Anterior cingulate cortex (tissue), 58 donors: ENCODE results near the gene FMN1.

ENCODE experiments used
- DNase-seq, 58 donors: peaks; one replicate each; lab custom pipeline; 2025; lab: John Stamatoyannopoulos, UW

FMN1 gene

DNA sequence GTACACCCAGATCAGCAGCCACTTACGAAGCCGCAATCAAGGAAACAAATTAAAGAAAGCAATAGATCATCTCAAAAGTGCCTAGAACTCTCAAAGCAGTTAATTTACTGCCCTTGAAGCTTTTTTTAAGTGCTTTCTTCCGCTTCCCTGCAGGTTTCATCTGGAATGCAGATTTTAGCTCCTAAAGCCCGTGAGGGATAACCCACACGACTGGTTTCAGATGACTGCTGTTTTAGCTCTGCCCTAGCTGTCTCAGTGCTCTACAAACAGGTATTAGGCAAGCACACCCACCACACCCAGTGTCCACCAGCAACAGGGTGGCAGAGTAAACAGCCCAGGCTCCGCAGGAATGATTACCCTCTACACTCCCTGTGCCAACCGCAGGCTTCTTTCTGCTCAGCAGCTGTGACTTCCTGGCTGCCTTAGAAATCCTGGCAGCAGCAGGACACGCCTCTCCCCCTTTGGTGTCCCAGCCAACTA is 126.0 kb downstream of the FMN1 start:
- no peak for DNase-seq

DNA sequence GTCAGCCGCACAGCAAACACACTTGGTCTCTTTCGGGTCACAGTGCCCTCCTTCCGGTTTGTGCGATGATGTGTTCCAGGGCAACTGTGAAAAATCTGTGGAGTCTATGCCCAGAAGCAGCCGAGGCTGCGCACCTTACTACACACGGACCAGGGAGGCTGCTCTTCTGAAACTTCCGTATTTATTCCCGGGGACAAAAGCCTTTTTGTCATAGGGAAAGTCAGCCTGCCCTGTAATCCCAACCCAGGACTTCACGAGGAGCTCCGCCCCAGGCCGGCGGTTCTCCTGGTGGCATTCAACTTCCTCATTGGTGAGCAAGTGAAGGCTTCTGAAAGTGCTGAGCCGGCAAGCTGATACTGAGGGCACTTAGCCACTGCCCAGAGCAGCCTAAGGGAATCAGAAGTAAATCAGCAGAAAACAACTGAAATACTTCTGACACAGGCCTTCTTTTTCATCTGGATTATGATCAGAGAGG is 126.5 kb downstream of the FMN1 start:
- peak in 29 of 58 donors; percentile 1 to 58 (median 21) for DNase-seq

GRCh38 chr15:33067456-33067855 is 127.1 kb downstream of the FMN1 start:
- no peak for DNase-seq

DNA sequence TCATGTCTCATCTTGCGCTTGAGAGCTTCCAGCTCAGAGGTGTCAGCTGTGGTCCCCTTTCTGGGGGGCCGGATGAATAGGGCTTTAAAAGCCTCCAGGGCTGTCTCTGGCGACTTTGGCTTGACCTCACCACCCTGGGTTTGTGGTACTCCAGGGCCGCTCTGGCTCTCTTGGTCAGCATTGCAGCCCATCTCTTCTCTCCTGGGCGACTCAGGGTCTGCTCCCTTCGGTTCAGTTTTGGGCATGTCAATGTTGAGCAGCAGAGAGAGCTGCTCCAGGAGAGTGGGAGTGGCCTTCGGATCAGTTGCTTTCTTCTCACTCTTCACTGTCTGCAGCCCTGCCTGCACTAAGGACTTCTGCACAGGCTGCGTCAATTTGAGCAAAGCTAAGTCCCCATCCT is 127.9 kb downstream of the FMN1 start:
- DNase-seq, result no peak

GRCh38 chr15:33064878-33065277 is 129.6 kb downstream of the FMN1 start:
- no peak for DNase-seq

DNA sequence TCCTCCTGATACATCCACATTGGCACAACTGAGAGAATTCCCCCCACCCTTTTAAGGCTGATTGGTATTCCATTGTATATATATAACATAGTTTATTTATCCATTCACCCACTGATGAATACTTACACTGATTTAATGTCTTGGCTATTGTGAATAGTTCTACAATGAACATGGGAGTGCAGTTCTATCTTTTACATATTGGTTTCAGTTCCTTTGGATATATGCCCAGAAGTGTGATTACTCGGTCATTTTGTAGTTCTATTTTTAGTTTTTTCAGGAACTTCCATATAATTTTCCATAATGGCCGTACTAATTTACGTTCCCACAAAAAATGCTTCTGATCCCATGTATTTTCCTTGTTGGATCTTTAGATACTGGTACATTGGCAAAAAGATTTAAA is 135.3 kb downstream of the FMN1 start:
- DNase-seq, result no peak

GRCh38 chr15:33057845-33058244 is 136.7 kb downstream of the FMN1 start:
- no peak for DNase-seq

DNA sequence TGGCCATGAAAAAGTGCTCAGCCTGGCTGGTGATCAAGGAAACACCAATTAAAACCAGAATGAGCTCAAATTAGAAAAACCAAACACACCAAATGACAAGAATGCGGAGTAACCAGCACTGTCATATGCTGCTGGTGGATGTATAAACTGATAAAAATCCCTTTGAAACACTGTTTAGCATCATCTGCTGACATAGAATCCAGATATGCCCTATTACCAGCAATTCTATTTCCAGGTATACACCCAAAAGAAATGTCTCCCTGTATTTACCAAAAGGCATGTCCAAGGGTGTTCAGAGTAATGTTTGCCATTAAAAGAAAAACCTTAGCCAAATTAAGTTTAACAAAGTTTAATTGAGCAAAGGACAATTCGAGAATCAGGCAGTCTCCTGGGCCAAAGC is 138.6 kb downstream of the FMN1 start:
- peak in 1 of 58 donors; percentile 9 for DNase-seq

- no peak for DNase-seq
These were observed 143.0 kb downstream of the FMN1 start for GRCh38 chr15:33051528-33051927.

- DNase-seq, result no peak
These were observed 146.3 kb downstream of the FMN1 start for GRCh38 chr15:33048255-33048654.

DNA sequence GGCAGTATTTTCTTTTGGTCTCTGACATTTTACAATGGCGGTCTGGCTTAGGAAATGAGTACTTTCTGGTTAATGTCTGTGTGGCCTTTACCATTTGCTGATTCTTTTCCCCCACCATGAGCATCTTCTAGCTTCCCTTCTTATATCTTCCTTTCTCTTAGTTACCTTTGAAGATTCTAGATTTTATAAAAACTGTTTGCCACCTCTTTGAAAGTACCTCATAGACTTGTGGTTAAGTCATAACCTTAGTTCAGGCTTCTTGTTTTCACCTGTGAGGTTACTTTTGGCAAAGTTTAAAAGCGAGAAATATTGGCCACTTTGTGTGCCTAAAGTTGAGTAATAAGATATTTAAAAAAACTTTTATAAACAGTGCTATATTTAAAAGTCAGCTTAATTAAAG is 147.4 kb downstream of the FMN1 start:
- DNase-seq, result no peak

DNA sequence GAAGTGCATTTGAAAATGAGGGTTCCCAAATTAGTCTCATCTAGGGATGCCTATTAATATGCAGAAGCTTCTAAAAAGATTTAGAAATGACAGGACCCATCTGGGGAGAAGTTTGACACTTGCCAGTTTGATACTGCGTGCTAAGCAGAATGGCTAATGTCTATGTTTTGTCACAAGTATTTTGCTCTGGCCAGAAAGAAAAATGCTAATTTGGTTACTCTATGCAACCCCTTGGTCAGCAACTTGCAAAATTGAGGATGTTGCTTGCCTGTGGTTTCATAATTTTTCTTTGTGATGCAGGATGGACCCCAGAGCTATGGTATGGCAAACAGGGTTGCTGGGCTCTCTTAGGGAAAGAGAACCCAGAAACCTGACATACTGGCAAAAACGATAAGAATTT is 148.2 kb downstream of the FMN1 start:
- no peak for DNase-seq

GRCh38 chr15:33045066-33045810 is 149.3 kb downstream of the FMN1 start:
- DNase-seq, result no peak

DNA sequence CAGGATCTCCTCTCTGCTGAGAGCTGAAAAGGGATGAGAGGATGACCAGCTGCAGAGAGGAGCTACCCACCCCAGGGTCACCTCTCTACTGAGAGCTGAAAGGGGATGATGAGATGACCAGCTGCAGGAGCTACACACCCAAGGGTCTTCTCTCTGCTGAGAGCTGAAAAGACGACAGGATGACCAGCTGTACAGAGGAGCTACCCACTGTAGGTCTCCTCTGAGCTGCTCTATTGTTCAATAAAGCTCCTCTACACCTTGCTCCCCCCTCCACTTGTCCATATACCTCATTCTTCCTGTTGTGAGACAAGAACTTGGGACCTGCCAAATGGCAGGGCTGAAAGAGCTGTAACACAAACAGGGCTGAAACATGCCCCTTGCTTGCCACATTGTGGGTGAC is 149.9 kb downstream of the FMN1 start:
- DNase-seq, result no peak

GRCh38 chr15:33043636-33044035 is 150.9 kb downstream of the FMN1 start:
- peak in 1 of 58 donors; percentile 59 for DNase-seq

DNA sequence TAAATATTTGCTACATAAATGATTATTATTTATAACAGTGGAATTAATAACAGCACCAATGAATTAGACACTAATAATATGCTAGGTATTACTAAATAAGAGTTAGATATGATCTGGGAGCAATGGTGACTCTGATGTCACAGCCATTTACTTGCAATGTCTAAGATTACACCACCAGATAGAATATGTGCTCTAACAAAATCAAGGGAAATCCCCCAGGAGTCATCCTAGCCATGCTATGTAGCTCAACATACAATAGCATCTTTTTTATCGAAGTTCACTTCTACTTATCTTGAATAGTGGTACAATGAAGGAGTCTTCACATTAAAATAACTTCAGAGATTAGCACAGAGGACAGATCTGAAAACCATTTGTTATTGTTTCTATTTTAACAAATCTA is 154.0 kb downstream of the FMN1 start:
- no peak for DNase-seq

DNA sequence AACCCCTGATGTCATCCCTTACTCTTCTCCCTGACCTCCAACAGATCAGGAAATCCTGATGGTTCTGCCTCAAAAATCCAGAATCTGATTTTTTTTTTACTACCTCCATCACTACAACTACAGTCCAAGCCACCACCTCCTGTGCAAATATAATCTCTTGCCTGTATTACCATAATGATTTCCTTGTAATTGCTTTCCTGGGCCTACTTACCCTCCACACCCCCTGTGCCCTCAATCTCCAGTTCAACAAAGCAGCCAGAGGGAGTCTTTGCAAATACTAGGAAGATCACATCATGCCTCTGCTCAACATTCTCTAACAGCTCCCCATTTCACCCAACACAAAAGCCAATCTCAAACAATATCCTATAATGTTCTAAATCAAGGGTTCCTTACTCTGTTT is 159.9 kb downstream of the FMN1 start:
- DNase-seq, result no peak

GRCh38 chr15:33032053-33032452 is 162.5 kb downstream of the FMN1 start:
- no peak for DNase-seq

GRCh38 chr15:33031324-33031821 is 163.1 kb downstream of the FMN1 start:
- peak in 3 of 58 donors; percentile 7 to 12 (median 8) for DNase-seq

GRCh38 chr15:33030315-33030714 is 164.2 kb downstream of the FMN1 start:
- DNase-seq, result no peak

DNA sequence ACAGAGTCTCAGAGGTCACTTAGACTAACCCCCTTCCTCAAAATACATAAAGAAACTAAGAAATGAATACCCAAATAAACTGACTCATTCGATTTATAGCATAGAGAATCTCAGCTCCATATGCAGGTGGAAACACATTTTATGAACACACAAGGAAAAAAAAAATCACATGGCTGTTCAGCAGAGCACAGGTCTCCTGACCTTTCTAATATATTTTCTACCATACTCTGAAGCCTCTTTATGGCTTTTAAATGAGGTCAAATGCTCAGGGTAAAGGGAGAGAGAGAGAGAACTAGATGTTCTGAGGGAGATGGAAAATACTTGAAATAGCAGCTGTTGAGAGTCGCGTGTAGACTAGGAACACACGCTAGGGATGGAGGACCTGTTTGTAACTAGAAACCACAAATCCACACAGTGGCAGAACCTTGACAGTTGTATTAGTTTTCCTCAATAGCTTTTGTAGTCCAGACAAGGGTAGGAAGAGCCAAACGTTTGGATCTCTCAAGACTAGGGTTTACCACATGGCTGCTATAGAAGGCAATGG is 165.3 kb downstream of the FMN1 start:
- no peak for DNase-seq

- DNase-seq, result no peak
These were observed 166.0 kb downstream of the FMN1 start for GRCh38 chr15:33028495-33028894.
